Measurements from ENCODE around the gene PSAPL1.
"Not testable (repeated sequence)": the region's sequence is repeated elsewhere in the genome, so short reads cannot be mapped to it uniquely, and the experiment has no call there.

PSAPL1 gene

DNA sequence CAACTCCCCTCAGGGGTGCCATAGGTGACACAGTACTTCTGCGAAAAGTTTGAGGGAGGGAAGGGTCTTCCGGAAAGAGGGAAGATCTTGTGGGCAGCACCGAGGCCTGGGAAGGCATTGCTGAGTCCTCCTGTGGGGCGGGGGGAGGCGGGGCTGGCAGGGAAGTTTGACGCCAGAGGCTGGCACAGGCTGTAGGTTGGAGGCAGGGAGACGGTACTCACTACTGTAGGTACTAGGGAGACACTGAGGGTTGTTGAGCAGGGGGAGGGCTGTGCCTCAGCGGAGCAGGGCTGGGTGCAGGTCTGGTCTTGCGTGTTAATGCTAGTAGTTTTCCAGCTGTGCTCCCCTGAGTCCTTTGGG, 23.3 kb upstream of the PSAPL1 start:
- DNase-seq (ENCODE audit: low spot score), result no peak

DNA sequence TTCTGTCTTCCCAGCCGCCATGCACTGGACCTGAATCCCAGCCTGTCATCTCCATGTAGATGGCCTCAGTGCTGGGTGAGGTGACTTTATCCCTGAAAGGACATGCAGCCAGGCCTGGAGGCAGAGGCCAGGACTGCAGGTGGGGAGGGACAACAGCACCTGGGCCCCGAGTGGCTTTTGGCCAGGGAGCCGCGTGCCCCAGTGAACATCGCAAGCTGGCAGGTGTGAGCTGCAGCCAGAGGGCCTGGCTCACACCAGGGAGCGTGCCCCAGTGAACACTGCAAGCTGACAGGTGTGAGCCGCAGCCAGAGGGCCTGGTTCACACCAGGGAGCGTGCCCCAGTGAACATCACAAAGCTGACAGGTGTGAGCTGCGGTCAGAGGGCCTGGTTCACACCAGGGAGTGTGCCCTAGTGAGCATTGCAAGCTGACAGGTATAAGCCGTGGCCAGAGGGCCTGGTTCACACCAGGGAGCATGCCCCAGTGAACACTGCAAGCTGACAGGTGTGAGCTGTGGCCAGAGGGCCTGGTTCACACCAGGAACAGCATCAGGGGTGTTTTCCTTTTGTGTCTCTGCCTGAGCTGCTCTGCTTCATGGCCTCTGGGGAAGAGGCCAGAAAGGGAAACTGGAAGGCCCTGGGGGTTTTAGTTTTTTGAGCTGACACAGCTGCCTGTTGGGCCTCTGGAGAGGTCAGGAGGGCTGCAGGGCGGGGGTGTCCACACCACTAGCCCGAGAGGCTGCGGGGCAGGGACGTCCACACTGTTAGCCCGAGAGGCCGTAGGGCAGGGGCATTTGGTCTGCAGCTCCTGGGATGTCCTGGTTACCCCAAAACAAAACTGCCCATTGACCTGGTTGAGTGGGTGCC, 22.7 kb upstream of the PSAPL1 start:
- no peak for DNase-seq (ENCODE audit: low spot score)

- not testable (repeated sequence) for DNase-seq (ENCODE audit: low spot score)
Observed at GRCh38 chr4:7452802-7453201, 18.1 kb upstream of the PSAPL1 start.

DNA sequence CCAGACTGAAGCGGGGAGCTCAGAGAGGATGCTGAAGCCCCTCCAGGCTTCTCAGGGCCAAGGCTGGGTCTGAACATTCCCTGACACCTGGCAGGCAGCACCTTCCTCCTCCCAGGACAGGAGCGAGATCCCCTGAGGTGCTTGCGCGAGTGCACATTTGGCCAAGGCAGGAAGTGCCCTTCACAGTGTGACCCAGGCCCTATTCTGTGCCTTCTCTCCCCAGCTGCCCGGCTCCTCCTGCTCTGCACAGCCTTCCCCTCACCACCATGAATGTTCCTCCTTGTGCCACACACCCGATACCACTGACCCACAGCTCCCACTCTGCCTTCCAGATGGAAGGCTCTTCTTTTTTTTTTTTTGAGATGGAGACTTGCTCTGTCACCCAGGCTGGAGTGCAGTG, 17.1 kb upstream of the PSAPL1 start:
- no peak for DNase-seq (ENCODE audit: low spot score)

- DNase-seq (ENCODE audit: low spot score), result no peak
Observed at GRCh38 chr4:7451434-7451789, 16.7 kb upstream of the PSAPL1 start.

DNA sequence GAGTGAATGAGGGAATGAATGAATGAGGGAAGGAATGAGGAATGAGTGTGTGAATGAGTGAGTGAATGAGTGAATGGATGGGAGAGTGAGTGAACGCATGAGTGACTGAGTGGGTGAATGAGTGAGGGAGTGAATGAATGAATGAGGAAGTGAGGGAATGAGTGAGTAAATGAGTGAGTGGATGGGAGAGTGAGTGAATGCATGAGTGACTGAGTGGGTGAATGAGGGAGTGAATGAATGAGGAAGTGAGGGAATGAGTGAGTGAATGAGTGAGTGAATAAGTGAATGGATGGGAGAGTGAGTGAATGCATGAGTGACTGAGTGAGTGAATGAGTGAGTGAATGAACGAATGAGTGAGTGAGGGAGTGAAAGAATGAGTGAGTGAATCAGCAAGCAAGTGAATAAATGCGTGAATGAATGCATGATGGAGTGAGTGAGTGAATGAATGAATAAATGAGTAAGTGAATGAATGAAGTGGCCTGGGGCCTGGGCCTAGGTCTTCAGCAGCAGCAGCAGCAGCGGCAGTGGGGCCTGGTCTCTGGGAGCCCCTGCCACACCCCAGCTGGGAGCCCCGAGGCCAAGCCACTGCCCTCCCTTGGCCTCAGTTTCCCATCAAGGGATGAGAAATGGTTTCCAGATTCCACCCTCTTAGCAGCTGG, 16.2 kb upstream of the PSAPL1 start:
- no peak for DNase-seq (ENCODE audit: low spot score)

- DNase-seq (ENCODE audit: low spot score), result no peak
Observed at GRCh38 chr4:7448036-7448435, 13.3 kb upstream of the PSAPL1 start.

GRCh38 chr4:7447236-7447635, 12.5 kb upstream of the PSAPL1 start:
- no peak for DNase-seq (ENCODE audit: low spot score)

- DNase-seq (ENCODE audit: low spot score), result no peak
Observed at GRCh38 chr4:7444731-7445130, 10.0 kb upstream of the PSAPL1 start.

DNA sequence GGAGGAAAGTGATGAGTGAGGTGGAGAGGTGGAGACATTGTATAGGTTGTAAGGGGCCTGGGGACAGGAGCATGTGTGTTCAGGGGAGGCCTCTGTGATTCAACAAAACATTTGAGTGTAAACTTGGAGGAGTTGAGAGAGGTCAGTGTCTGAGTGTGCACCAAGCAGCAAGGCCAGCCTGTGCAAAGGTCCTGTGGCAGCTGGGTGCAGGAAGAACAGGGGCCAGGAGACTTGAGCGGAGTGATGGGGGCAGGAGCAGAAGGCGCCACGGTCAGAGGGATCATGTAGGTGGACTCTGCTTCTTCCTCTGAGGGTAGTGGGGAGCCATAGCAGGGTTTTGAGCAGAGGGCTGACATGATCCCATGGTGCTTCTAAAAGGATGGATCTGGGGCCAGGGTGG, 9.6 kb upstream of the PSAPL1 start:
- DNase-seq (ENCODE audit: low spot score), result no peak

DNA sequence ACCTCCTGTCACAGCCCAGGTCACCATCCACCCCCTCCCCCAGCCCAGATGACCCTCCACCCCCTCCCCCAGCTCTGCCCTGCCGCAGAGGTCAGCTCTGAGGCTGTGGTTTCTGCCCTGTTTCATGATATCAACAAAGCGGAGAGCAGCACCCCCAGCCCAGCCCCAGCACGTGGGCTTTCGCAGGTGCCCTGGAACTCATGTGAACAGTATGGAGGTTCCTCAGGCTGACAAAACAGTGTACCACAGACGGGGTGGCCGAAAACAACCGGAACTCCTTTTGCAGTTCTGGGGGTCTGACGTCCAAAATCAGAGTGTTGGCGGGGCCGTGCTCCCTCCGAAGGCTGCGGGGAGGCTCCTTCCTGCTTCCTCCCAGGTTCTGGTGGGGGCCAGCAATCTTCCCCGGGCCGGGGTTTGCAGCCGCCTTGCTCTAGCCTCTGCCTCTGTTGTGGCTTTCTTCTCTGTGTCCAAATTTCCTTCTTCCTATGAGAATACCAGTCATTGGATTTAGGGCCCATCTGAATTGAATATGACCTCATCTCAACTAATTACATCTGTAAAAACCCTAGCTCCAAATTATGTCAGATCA, 7.9 kb upstream of the PSAPL1 start:
- DNase-seq (ENCODE audit: low spot score), result no peak

DNA sequence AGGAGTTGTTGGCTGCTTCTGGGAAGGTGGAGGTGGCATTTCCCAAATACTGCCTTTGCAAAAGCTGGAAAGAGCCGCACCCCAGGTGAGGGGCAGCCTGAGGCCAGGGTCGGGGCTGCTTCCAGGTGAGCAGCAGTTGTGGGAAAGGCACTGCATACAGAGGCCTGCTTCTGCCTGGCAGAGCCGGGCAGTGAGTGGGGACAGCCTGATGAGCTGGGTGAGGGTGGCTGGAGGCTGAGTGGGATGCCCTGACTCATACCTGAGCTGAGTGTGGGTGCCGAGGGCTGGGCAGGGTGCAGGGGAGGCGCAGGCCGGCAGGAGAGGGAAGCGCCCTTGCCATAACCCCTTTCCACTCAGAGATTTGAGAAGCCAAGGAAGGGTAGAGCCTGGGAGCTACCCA, 6.5 kb upstream of the PSAPL1 start:
- no peak for DNase-seq (ENCODE audit: low spot score)

- DNase-seq (ENCODE audit: low spot score), result no peak
Observed at GRCh38 chr4:7439699-7440098, 5.0 kb upstream of the PSAPL1 start.

DNA sequence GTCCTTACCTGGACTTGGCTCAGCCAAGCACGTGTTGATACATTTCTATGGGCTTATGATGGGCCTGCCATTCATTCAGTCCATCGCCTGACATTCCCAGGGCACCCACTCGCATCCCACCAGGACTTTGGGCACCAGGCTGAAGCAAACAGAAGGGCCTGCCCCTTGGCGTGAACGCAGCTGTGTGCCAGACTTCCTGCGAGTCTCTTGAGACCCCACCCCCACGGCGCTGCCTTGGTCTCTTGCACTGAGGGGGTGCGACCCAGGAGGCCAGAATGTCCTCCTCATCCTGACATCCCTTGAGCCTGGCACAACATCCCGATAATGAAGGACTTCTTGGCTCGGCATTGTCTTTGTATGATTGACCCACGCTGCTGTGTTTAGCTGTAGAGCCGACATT, 1.5 kb upstream of the PSAPL1 start:
- no peak for DNase-seq (ENCODE audit: low spot score)

DNA sequence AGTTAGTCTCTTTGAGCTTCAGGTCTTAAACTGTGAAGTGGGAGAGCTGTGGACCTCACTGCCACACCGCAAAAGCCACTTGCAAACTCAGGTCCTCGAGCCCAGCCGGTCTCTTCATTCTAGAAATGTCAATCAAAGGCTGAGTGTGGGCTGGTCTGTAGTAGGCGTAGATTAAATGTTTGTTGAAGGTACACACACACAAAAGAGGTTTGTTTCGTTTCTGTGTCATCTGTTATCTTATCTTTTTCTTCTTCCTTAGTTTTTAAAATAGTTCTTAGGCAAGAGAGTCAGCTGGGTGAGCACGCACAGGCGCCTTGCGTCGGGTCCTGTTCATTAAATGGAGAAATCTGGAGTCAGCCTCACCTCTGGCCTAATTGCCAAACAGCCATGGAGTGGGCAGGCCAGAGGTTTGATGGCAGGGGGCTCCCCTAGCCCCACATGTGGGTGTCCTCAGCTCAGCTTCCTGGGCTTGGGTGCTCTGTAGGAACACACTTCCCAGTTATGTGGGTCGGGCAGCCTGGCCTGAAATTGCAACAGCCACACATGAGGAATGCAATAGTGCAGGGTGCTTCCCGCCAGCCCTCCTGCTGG, 836 bp upstream of the PSAPL1 start:
- DNase-seq (ENCODE audit: low spot score), result no peak

DNA sequence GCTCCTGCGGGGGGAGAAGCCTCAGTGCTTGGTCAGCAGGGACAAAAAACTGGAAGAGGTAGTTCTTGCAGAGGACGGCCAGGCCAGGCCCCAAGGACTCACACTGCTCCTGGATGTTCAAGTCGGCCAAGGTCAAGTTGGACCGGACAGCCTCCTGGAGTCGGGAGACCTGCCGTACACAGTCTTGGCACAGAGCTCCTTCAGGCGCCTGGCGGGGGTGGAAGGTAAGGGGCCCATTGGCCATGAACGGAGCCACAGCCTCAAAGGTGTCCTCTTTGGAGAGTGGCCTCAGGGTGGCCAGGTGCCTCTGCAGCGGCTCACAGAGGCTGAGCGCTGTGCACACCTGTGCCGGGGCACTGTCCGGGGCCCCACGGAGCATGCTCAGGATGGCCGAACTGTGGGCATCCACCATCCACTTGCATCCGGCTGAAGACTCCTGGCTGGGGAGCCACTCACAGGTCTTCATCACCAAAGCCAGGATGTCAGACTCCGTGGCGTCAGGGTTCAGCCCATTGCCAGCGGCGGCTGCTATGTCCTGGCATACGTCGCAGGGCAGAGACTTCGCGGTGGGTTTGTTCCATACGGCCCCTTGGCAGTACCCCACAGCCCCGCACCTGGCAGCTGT, 477 bp downstream of the PSAPL1 start:
- DNase-seq (ENCODE audit: low spot score), result no peak

GRCh38 chr4:7433376-7434140, 1.2 kb downstream of the PSAPL1 start:
- no peak for DNase-seq (ENCODE audit: low spot score)

- no peak for DNase-seq (ENCODE audit: low spot score)
Observed at GRCh38 chr4:7432531-7433375, 2.0 kb downstream of the PSAPL1 start.

GRCh38 chr4:7431696-7432530, 2.8 kb downstream of the PSAPL1 start:
- no peak for DNase-seq (ENCODE audit: low spot score)

Measured in pons (tissue), 1 donor.